ENCODE measurements around the gene TTYH3.

DNA sequence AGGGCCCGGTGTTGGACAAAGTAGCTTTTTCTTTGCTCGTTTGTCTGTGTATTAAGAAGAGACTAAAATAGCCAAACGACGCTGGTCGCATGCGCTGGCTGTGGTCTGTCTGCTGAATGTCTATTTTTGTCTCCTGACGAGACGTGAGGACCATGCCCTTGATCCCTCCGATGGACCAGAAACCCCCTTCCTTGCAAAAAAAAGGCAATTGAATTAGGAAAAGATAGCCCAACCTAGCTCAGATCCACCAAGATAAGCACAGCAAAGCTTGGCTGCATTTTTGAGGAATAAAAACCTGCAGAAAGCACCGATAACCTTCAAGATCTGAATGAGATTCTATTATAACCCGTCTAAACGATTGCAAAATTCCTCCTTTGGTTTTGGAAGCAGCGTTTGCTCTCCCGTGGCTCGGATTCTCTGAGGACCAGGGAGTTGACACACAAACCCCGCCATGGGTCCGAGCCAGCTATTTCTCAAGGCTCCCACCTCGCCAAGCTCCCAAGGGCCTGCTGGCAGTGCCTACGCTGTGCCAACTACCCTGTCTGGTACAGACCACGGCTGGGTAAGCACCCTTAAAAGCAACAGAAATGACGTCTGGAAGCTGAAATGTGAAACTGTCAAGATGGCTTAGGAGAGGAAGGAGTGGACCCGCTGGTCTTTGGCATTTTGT lies 17.7 kb upstream of the TTYH3 start:
- TF ChIP-seq POLR2A (IDR thresholded peaks at IDR 0.05; ENCODE audit: low read length) (no peak), GATA1 (IDR thresholded peaks at IDR 0.05; ENCODE audit: low read depth, low read length) (no peak)

Data from erythroblast (primary cell).